ENCODE results near the gene CHST3. TPM values are rescaled to one million over a fixed set of nuclear protein-coding genes. Genes with fewer than 3 reads are reported as not detected.

CHST3 gene
- total and polyA plus RNA-seq, 9 of the 15 experiments (the other 6 are each of a cell fraction or from before 2014, with no cell fraction given): 0.01 to 1.3 (median 0.15) TPM

GRCh38 chr10:72002354-72003295, 38.4 kb downstream of the CHST3 start:
- FAIRE-seq (no peak), DNase-seq (ENCODE audit: extremely low read depth in 1 of 4, low spot score in 3 of 4) (no peak), ATAC-seq (no peak)
- no TSS peak for BruUV-seq (replicated peaks)
- no peaks in the 10 kb centered on the region for H3K9me3 ChIP-seq (replicated peaks; ENCODE audit: control insufficient read depth, insufficient read depth, low read depth, low read length)
- ChIA-PET CTCF (ENCODE audit: low intra/inter-chr PET ratio) (no interaction called here), POLR2A (interaction anchor here (0.5 to 0.7 kb wide), 2 partner anchors 29 to 294 kb away, joined by 3 to 4 read pairs; no protein-coding TSS in a partner anchor)
- no peaks in the 10 kb centered on the region for H3K36me3 ChIP-seq (ENCODE audit: control insufficient read depth, insufficient read depth, low read length)
- no peak overlapping the region for H3K9ac ChIP-seq (ENCODE audit: insufficient read depth in 1 of 2, low read depth in 2 of 2, low read length in 2 of 2)
- in situ Hi-C loops (cut with MboI) (no loop called here), intact Hi-C loops (cut with micrococcal nuclease) (no loop called here)
- 11% methylated on average over 8 of the region's 8 CpGs for WGBS (ENCODE audit: insufficient coverage, low coverage, missing lambda C conversion rate)
- peaks cover 5 to 29% of the 10 kb centered on the region in 2 experiments; a peak in 4 of 5 replicates for H3K27me3 ChIP-seq (ENCODE audit: control insufficient read depth in 2 of 2, insufficient read depth in 2 of 2, low read length in 2 of 2)
- no peak overlapping the region for H3K4me2 ChIP-seq (ENCODE audit: insufficient read depth, low read length)
- H3K4me1 ChIP-seq (replicated peaks in 1 of 2; ENCODE audit: control insufficient read depth in 2 of 2, insufficient read depth in 2 of 2, low read length in 2 of 2): peaks cover 16 to 20% of the 10 kb centered on the region in 2 experiments; a peak in 3 of 5 replicates
- no peaks in the 10 kb centered on the region for H4K20me1 ChIP-seq (replicated peaks; ENCODE audit: control insufficient read depth, insufficient read depth, low read length)
- H3K4me3 ChIP-seq: no peak overlapping the region
- no peak overlapping the region for H3K27ac ChIP-seq (ENCODE audit: extremely low read depth, low read depth, low read length)
- peak; percentile 65 for TF ChIP-seq ZFP36 (IDR thresholded peaks at IDR 0.05; ENCODE audit: low read depth, low read length, partially characterized antibody)
- peak; percentile 83 for TF ChIP-seq RBM25 (IDR thresholded peaks at IDR 0.05; ENCODE audit: low read depth, low read length, severe bottlenecking)
- no peak for TF ChIP-seq FIP1L1 (IDR thresholded peaks at IDR 0.05; ENCODE audit: low read depth, low read length, poor library complexity, severe bottlenecking)
- no peak for TF ChIP-seq ZNF274 (IDR thresholded peaks at IDR 0.05; ENCODE audit: borderline replicate concordance, low read depth, low read length)
- no peak for TF ChIP-seq POLR2AphosphoS2 (IDR thresholded peaks at IDR 0.05; ENCODE audit: low read length)
- TF ChIP-seq EP400 (IDR thresholded peaks at IDR 0.05): no peak
- TF ChIP-seq ZNF124 (CRISPR knock-in tag; IDR thresholded peaks at IDR 0.05): no peak
- TF ChIP-seq ADNP (tag; IDR thresholded peaks at IDR 0.05): peak; percentile 76; the same call in 1 of the 2 replicates
- TF ChIP-seq BCOR (IDR thresholded peaks at IDR 0.05): peak; percentile 42; the same call in 1 of the 2 replicates
- H3K9me1 ChIP-seq (ENCODE audit: control insufficient read depth, insufficient read depth, low read length): no peaks in the 10 kb centered on the region
- H2AFZ ChIP-seq (ENCODE audit: low read depth, low read length): no peak overlapping the region
- no peaks in the 10 kb centered on the region for H3K79me2 ChIP-seq (ENCODE audit: control insufficient read depth, insufficient read depth, low read length)

All from K562 (cell line).